Mesenchymal stem cell (in vitro differentiated cells and primary cell): ENCODE measurements around the gene LRRTM4.

Source experiments
- DNase-seq: peaks from one replicate; pipeline ENCODE4 v3.0.0-alpha.2; 2013
- H2AFZ ChIP-seq: one replicate; pipeline ENCODE4 v1.6.1; 2013; ENCODE audit warnings: low read depth, mild to moderate bottlenecking, control low read depth, inconsistent platforms, low read length, moderate library complexity
- H2AK5ac ChIP-seq: 2 replicates; pipeline ENCODE4 v1.6.1; 2013; ENCODE audit warnings: low read length, moderate library complexity, mild to moderate bottlenecking, inconsistent platforms; ENCODE audit not compliant: severe bottlenecking
- H2BK120ac ChIP-seq: one replicate; pipeline ENCODE4 v1.6.1; 2013; ENCODE audit warnings: low read depth, mild to moderate bottlenecking, inconsistent platforms, low read length, moderate library complexity
- H2BK12ac ChIP-seq, 2 experiments: one replicate each; pipeline ENCODE4 v1.6.1; 2013; ENCODE audit warnings: inconsistent platforms in 2 of 2, low read length in 2 of 2, mild to moderate bottlenecking in 2 of 2, moderate library complexity in 2 of 2, control low read depth in 1 of 2
- H2BK15ac ChIP-seq: one replicate; pipeline ENCODE4 v1.6.1; 2013; ENCODE audit warnings: mild to moderate bottlenecking, low read depth, inconsistent platforms; ENCODE audit not compliant: poor library complexity, severe bottlenecking
- H2BK5ac ChIP-seq: 2 replicates; pipeline ENCODE4 v1.6.1; 2013; ENCODE audit warnings: low read depth, mild to moderate bottlenecking, low read length, control low read depth, inconsistent platforms; ENCODE audit not compliant: poor library complexity, severe bottlenecking
- H3K14ac ChIP-seq, 2 experiments: one replicate each; pipeline ENCODE4 v1.6.1; 2013; ENCODE audit warnings: inconsistent platforms in 2 of 2, low read length in 2 of 2, control low read depth in 1 of 2, mild to moderate bottlenecking in 1 of 2, moderate library complexity in 1 of 2
- H3K18ac ChIP-seq, 2 experiments: one replicate each; pipeline ENCODE4 v1.6.1; 2013; ENCODE audit warnings: inconsistent platforms in 2 of 2, low read length in 2 of 2, control low read depth in 1 of 2, low read depth in 1 of 2, mild to moderate bottlenecking in 1 of 2
- H3K23ac ChIP-seq, 2 experiments: one replicate each; pipeline ENCODE4 v1.6.1; 2013; ENCODE audit warnings: inconsistent platforms in 2 of 2, low read length in 2 of 2, mild to moderate bottlenecking in 2 of 2, moderate library complexity in 2 of 2, control low read depth in 1 of 2
- H3K27ac ChIP-seq: 2 replicates; pipeline ENCODE4 v1.5.1; 2013; ENCODE audit warnings: mild to moderate bottlenecking, moderate library complexity, low read length, control low read depth, inconsistent platforms; ENCODE audit not compliant: poor library complexity, severe bottlenecking
- H3K27me3 ChIP-seq, 2 experiments: 2 replicates each; pipeline versions ENCODE4 v1.6.1 to v1.7.0; 2013; ENCODE audit warnings: low read length in 2 of 2, mild to moderate bottlenecking in 2 of 2, moderate library complexity in 2 of 2, control low read depth in 1 of 2, inconsistent platforms in 1 of 2; ENCODE audit not compliant: control insufficient read depth in 1 of 2, insufficient read depth in 1 of 2
- H3K36me3 ChIP-seq, 2 experiments: 2 replicates each; pipeline versions ENCODE4 v1.6.1 to v1.7.0; 2013; ENCODE audit warnings: low read length in 2 of 2, control low read depth in 1 of 2, inconsistent platforms in 1 of 2, low read depth in 1 of 2, mild to moderate bottlenecking in 1 of 2; ENCODE audit not compliant: insufficient read depth in 2 of 2, control insufficient read depth in 1 of 2
- H3K4ac ChIP-seq, 2 experiments: one replicate each; pipeline ENCODE4 v1.6.1; 2013; ENCODE audit warnings: inconsistent platforms in 2 of 2, low read length in 2 of 2, mild to moderate bottlenecking in 2 of 2, moderate library complexity in 2 of 2, control low read depth in 1 of 2, low read depth in 1 of 2
- H3K4me1 ChIP-seq: 2 replicates; pipeline ENCODE4 v1.6.1; 2013; ENCODE audit warnings: low read depth, low read length, control low read depth; ENCODE audit not compliant: control insufficient read depth, insufficient read depth
- H3K4me2 ChIP-seq: 2 replicates; pipeline ENCODE4 v1.6.1; 2013; ENCODE audit warnings: low read length, mild to moderate bottlenecking, inconsistent platforms; ENCODE audit not compliant: poor library complexity, severe bottlenecking
- H3K4me3 ChIP-seq, 2 experiments: 2 replicates each; pipeline versions ENCODE4 v1.5.1 to v1.7.0; 2013; ENCODE audit warnings: low read length in 2 of 2, mild to moderate bottlenecking in 2 of 2, control low read depth in 1 of 2, low read depth in 1 of 2; ENCODE audit not compliant: insufficient read depth in 1 of 2
- H3K79me1 ChIP-seq: replicated peaks from 2 replicates; pipeline ENCODE4 v1.6.1; 2013; ENCODE audit warnings: mild to moderate bottlenecking, control low read depth, low read length, inconsistent platforms; ENCODE audit not compliant: poor library complexity, severe bottlenecking
- H3K9ac ChIP-seq: 2 replicates; pipeline ENCODE4 v1.7.0; 2013; ENCODE audit warnings: mild to moderate bottlenecking, low read length, moderate library complexity
- H3K9me3 ChIP-seq: 2 replicates; pipeline ENCODE4 v1.7.0; 2013; ENCODE audit warnings: mild to moderate bottlenecking, low read length; ENCODE audit not compliant: control insufficient read depth
- H4K8ac ChIP-seq: one replicate; pipeline ENCODE4 v1.6.1; 2013; ENCODE audit warnings: inconsistent platforms, mild to moderate bottlenecking, low read length, moderate library complexity
- H4K91ac ChIP-seq: one replicate; pipeline ENCODE4 v1.6.1; 2013; ENCODE audit warnings: mild to moderate bottlenecking, low read length, inconsistent platforms
- WGBS: methylation state at CpG from one replicate; pipeline ENCODE4 v1.1.7; 2013; ENCODE audit warnings: mixed read lengths; 5-methylcytosine and 5-hydroxymethylcytosine counted together

Gene LRRTM4

DNA sequence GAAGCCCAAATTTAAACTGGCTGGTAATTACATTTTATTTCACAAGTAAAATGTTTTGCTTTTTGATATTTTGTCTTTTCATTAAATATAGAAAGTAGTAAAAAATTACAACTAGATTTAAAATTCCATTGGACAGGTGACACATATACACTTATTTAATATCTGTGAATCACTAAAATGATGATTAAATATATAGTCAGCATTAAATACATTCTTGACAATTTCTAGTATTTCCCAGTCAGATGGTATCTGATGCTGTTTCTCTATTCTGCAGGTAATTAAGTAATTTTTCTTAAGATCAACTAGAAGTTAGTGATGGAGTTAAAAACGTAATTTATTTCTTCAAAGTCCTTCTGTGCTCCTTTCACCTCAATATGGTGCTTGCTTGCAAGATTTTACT, 237.8 kb downstream of the LRRTM4 start:
- no peak overlapping the region for H3K14ac ChIP-seq
- no peaks in the 10 kb centered on the region for H3K27me3 ChIP-seq
- H3K79me1 ChIP-seq = no peaks in the 10 kb centered on the region
- no peak overlapping the region for H2AK5ac ChIP-seq
- no CpG with 5 or more reads among the region's 1 CpG for WGBS
- no peak overlapping the region for H4K8ac ChIP-seq
- H3K36me3 ChIP-seq = no peaks in the 10 kb centered on the region
- no peak overlapping the region for H3K27ac ChIP-seq
- no peak overlapping the region for H2BK12ac ChIP-seq
- no peak overlapping the region for H3K18ac ChIP-seq
- H3K4ac ChIP-seq = no peak overlapping the region
- DNase-seq = no peak
- no peak overlapping the region for H2BK15ac ChIP-seq
- no peaks in the 10 kb centered on the region for H3K4me1 ChIP-seq
- no peak overlapping the region for H3K4me3 ChIP-seq
- H4K91ac ChIP-seq = no peak overlapping the region
- H3K4me2 ChIP-seq = no peak overlapping the region
- H3K9me3 ChIP-seq = peaks cover 5% of the 10 kb centered on the region
- no peak overlapping the region for H3K23ac ChIP-seq
- H2AFZ ChIP-seq = no peak overlapping the region
- H3K9ac ChIP-seq = no peak overlapping the region
- no peak overlapping the region for H2BK5ac ChIP-seq
- no peak overlapping the region for H2BK120ac ChIP-seq

DNA sequence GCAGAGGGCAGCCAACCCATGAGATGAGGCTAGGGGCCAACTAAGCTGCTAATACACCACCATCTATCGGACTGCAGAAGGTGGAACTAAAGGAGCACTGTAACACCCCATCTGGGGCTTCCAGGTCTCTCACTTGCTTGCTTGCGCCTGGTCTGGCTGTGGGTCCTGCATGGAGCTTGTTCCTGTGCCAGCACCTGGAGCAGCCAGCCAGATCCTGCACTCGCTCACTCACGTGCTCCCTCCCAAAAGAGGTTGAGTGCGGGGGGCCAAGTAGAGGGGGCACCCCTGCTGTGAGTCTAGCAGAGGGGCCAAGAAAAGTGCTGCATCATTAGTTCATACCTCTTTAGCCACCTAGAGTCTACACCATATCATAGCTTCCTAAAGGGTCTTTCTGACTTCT, 250.9 kb downstream of the LRRTM4 start:
- no peak overlapping the region for H3K23ac ChIP-seq
- no peaks in the 10 kb centered on the region for H3K36me3 ChIP-seq
- no peak overlapping the region for H4K91ac ChIP-seq
- H3K9ac ChIP-seq = no peak overlapping the region
- H4K8ac ChIP-seq = no peak overlapping the region
- H3K4ac ChIP-seq = no peak overlapping the region
- no peak overlapping the region for H2BK5ac ChIP-seq
- H2BK12ac ChIP-seq = no peak overlapping the region
- no peaks in the 10 kb centered on the region for H3K4me1 ChIP-seq
- no peak for DNase-seq
- H3K79me1 ChIP-seq = no peaks in the 10 kb centered on the region
- no peak overlapping the region for H3K4me2 ChIP-seq
- 95% methylated on average over 5 of the region's 5 CpGs for WGBS
- no peak overlapping the region for H2BK15ac ChIP-seq
- no peak overlapping the region for H3K27ac ChIP-seq
- no peak overlapping the region for H3K18ac ChIP-seq
- H2AFZ ChIP-seq = no peak overlapping the region
- H2AK5ac ChIP-seq = no peak overlapping the region
- no peaks in the 10 kb centered on the region for H3K27me3 ChIP-seq
- H3K4me3 ChIP-seq = no peak overlapping the region
- H2BK120ac ChIP-seq = no peak overlapping the region
- H3K9me3 ChIP-seq = peaks cover 12% of the 10 kb centered on the region
- H3K14ac ChIP-seq = no peak overlapping the region

DNA sequence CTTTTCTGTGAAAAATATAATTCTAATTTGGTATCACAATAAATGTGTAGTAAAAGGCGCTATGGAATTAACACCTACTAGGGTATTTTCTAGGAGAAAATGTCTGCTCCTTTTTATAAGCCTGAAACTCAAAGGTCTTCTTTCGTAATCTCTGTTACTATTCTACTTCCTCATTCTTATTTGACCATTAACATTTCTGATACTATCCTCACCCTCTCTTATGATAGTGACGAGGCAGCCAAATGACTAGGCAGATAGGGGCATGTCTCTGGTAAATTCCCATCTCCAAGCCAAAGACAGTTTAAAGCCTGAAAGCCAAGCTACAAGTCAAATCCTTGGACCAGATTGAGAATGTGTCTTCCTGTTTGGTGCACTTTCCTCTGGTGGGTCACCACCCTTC, 251.7 kb downstream of the LRRTM4 start:
- 93% methylated on average over 3 of the region's 3 CpGs for whole genome bisulfite sequencing

DNA sequence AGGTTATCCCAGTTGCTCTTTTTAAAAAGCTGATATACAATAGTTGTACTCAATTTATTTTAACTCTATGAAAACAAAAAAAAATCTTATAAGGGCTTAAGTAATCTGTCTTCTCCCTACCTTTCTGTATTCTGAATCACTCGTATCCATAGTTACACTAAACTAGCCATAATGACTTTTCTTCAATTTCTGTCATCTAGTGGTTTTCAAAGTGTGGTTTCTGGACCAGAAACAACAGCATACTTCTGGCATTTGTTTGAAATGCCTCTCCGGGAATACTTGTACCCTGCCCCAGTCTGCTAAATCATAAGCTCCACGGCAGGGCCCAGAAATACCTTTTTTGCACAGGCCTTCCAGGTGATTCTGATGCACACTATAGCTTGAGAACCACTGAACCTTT, 253.6 kb downstream of the LRRTM4 start:
- no peak overlapping the region for H3K4ac ChIP-seq
- H3K36me3 ChIP-seq = no peaks in the 10 kb centered on the region
- no peak overlapping the region for H3K4me3 ChIP-seq
- H3K14ac ChIP-seq = no peak overlapping the region
- no peak overlapping the region for H3K9ac ChIP-seq
- H3K4me2 ChIP-seq = no peak overlapping the region
- H2AFZ ChIP-seq = no peak overlapping the region
- no peak overlapping the region for H2BK5ac ChIP-seq
- no peak overlapping the region for H4K8ac ChIP-seq
- H3K4me1 ChIP-seq = no peaks in the 10 kb centered on the region
- no peak overlapping the region for H2BK15ac ChIP-seq
- no peak overlapping the region for H3K23ac ChIP-seq
- no peaks in the 10 kb centered on the region for H3K27me3 ChIP-seq
- H3K9me3 ChIP-seq = peaks cover 12% of the 10 kb centered on the region
- H3K27ac ChIP-seq = no peak overlapping the region
- no peak overlapping the region for H4K91ac ChIP-seq
- H2BK120ac ChIP-seq = no peak overlapping the region
- no peak overlapping the region for H2AK5ac ChIP-seq
- 86% methylated on average over 3 of the region's 3 CpGs for WGBS
- DNase-seq = no peak
- no peak overlapping the region for H2BK12ac ChIP-seq
- no peak overlapping the region for H3K18ac ChIP-seq
- H3K79me1 ChIP-seq = no peaks in the 10 kb centered on the region

More for the DNA sequence above, 251.7 kb downstream of the LRRTM4 start:
- Histone ChIP-seq H3K4me2 (no peak overlapping the region), H2BK12ac (no peak overlapping the region), H3K4ac (no peak overlapping the region), H3K27ac (no peak overlapping the region), H3K4me1 (no peaks in the 10 kb centered on the region), H4K91ac (no peak overlapping the region), H2BK120ac (no peak overlapping the region), H3K9me3 (peaks cover 12% of the 10 kb centered on the region), H3K4me3 (no peak overlapping the region), H2AFZ (no peak overlapping the region), H2AK5ac (no peak overlapping the region), H3K27me3 (no peaks in the 10 kb centered on the region), H4K8ac (no peak overlapping the region), H3K36me3 (no peaks in the 10 kb centered on the region), H3K9ac (no peak overlapping the region), H2BK5ac (no peak overlapping the region), H3K18ac (no peak overlapping the region), H3K79me1 (no peaks in the 10 kb centered on the region), H3K23ac (no peak overlapping the region), H2BK15ac (no peak overlapping the region), H3K14ac (no peak overlapping the region)
- peak; percentile 41 for DNase-seq
